K562 (cell line): ENCODE measurements around the gene LCA5L. TPM values are rescaled to one million over a fixed set of nuclear protein-coding genes. Genes with fewer than 3 reads are reported as not detected.

Experiments
- ATF4 ChIP-seq: fragments of 450-650 bp; formaldehyde crosslinking; IDR thresholded peaks from 2 replicates; pipeline ENCODE4 v1.4.0; 2022; ENCODE audit warnings: mild to moderate bottlenecking, moderate library complexity
- CBX5 ChIP-seq: IDR thresholded peaks from 2 replicates; pipeline ENCODE4 v1.6.1; 2014; ENCODE audit warnings: low read depth, borderline replicate concordance
- COPS2 ChIP-seq: fragments of 450-650 bp; conservative IDR thresholded peaks from 2 replicates; pipeline ENCODE4 v1.6.1; 2016; ENCODE audit warnings: mild to moderate bottlenecking, moderate library complexity
- CREB3 ChIP-seq: fragments of 450-650 bp; conservative IDR thresholded peaks from 2 replicates; pipeline ENCODE4 v1.6.1; 2016; ENCODE audit warnings: missing genetic modification characterization, low read depth, mild to moderate bottlenecking, missing compliant biosample characterization, moderate library complexity
- DNMT1 ChIP-seq: fragments of 450-650 bp; IDR thresholded peaks from 2 replicates; pipeline ENCODE4 v1.6.1; 2016; ENCODE audit warnings: antibody characterized with exemption, mild to moderate bottlenecking
- EHMT2 ChIP-seq: fragments of 450-650 bp; IDR thresholded peaks from 2 replicates; pipeline ENCODE4 v1.6.1; 2018; ENCODE audit warnings: antibody characterized with exemption
- ESRRB ChIP-seq: fragments of 250-450 bp; sonication (Bioruptor Pico); IDR thresholded peaks from 2 replicates; pipeline ENCODE4 v1.5.0; 2020; ENCODE audit warnings: mild to moderate bottlenecking, moderate library complexity, borderline replicate concordance
- FOXK2 ChIP-seq, 2 experiments: fragments of 450-650 bp; IDR thresholded peaks in 1 of 2; conservative IDR thresholded peaks in 1 of 2; 2 replicates each; pipeline ENCODE4 v1.6.1; 2016; ENCODE audit warnings: low read depth in 2 of 2, mild to moderate bottlenecking in 1 of 2
- MCM7 ChIP-seq, 2 experiments: fragments of 450-650 bp; IDR thresholded peaks; 2 replicates each; pipeline ENCODE4 v1.6.1; 2016 to 2018
- NR0B1 ChIP-seq: fragments of 450-650 bp; IDR thresholded peaks from one replicate; pipeline ENCODE4 v1.6.1; 2018; ENCODE audit warnings: mild to moderate bottlenecking, moderate library complexity; ENCODE audit not compliant: partially characterized antibody
- PHB ChIP-seq: fragments of 250-450 bp; sonication (Bioruptor Pico); IDR thresholded peaks from 2 replicates; pipeline ENCODE4 v1.5.0; 2021
- PRDM10 ChIP-seq: fragments of 450-650 bp; IDR thresholded peaks from 2 replicates; pipeline ENCODE4 v1.6.1; 2018; ENCODE audit not compliant: partially characterized antibody
- RERE ChIP-seq: sonication (generic); formaldehyde crosslinking; IDR thresholded peaks from 2 replicates; pipeline ENCODE4 v1.8.0; 2023; ENCODE audit warnings: missing genetic modification reagents, mild to moderate bottlenecking, borderline replicate concordance
- SRSF7 ChIP-seq: fragments of 200-400 bp; formaldehyde crosslinking; optimal IDR thresholded peaks from 2 replicates; pipeline ENCODE3; 2017; ENCODE audit warnings: mild to moderate bottlenecking, low read depth, low read length
- THRAP3 ChIP-seq: fragments of 450-650 bp; IDR thresholded peaks from 2 replicates; pipeline ENCODE4 v1.6.1; 2016; ENCODE audit warnings: mild to moderate bottlenecking, inconsistent platforms, borderline replicate concordance
- ZFP36 ChIP-seq: fragments of 150-350 bp; IDR thresholded peaks from 2 replicates; pipeline ENCODE4 v1.6.1; 2018; ENCODE audit warnings: low read length, low read depth; ENCODE audit not compliant: partially characterized antibody
- ZNF165 ChIP-seq: fragments of 250-450 bp; sonication (Bioruptor Pico); IDR thresholded peaks from 2 replicates; pipeline ENCODE4 v1.4.0; 2020; ENCODE audit warnings: borderline replicate concordance
- polyA plus RNA-seq, 8 experiments: library from polyadenylated mRNA; depleted of rRNA in 4 of 8; stranded (reverse) in 5 of 8; unstranded in 3 of 8; fragments of >200 nt; fragmentation: Nextera tagmentation in 2 of 8; fragmentation: Illumina TruSeq in 1 of 8; extraction: Ambion mirVana in 2 of 8; extraction: Trizol in 1 of 8; gene quantifications; 2 replicates each; pipeline versions ENCODE4 v1.2.1 to v1.2.3, GENCODE V29; 2011 to 2014; ENCODE audit warnings: inconsistent platforms in 1 of 8, missing spikeins in 1 of 8
- total RNA-seq, 7 experiments: library from RNA; depleted of rRNA in 6 of 7; stranded (reverse); fragments of >200 nt in 6 of 7; fragmentation: Illumina TruSeq in 2 of 7; extraction: Trizol in 2 of 7; gene quantifications; 2 replicates each; pipeline versions ENCODE4 v1.2.1 to v1.2.3, GENCODE V29; 2011 to 2021; ENCODE audit warnings: low replicate concordance in 1 of 7

Gene LCA5L
- total and polyA plus RNA-seq, 9 of the 15 experiments (the other 6 are each of a cell fraction or from before 2014, with no cell fraction given), result 1.8 to 4.9 (median 3.8) TPM

- TF ChIP-seq EHMT2, result peak; percentile 70
- TF ChIP-seq COPS2, result no peak
- TF ChIP-seq RERE (CRISPR knock-in tag), result no peak
- no peak for TF ChIP-seq THRAP3
- 0 out of 2 replicates have a peak, but pooled peaks have one; percentile 38 for TF ChIP-seq ATF4
- no peak for TF ChIP-seq SRSF7
- TF ChIP-seq DNMT1, result no peak
- TF ChIP-seq ESRRB (CRISPR knock-in tag), result no peak
- TF ChIP-seq PHB (CRISPR knock-in tag), result no peak
- TF ChIP-seq MCM7 (IDR thresholded peaks at IDR 0.05), result no peak
- no peak for TF ChIP-seq NR0B1
- TF ChIP-seq CBX5, result no peak
- no peak for TF ChIP-seq CREB3
- no peak for TF ChIP-seq ZNF165
- TF ChIP-seq ZFP36, result no peak
- TF ChIP-seq FOXK2 (conservative IDR thresholded peaks at IDR 0.05 in 1 of 2, IDR thresholded peaks at IDR 0.05 in 1 of 2; ENCODE audit: low read depth in 2 of 2), result no peak
- TF ChIP-seq PRDM10, result peak; percentile 84
These were observed 15.1 kb downstream of the LCA5L start (continued) for GRCh38 chr21:39430457-39430856.
